ELF-1 (cell line): ENCODE results near the gene PLXNA2.

Experiments
- DNase-seq: peaks from one replicate; pipeline ENCODE4 v3.0.0-alpha.2; 2016; ENCODE audit warnings: low read depth, low spot score

Gene PLXNA2

DNA sequence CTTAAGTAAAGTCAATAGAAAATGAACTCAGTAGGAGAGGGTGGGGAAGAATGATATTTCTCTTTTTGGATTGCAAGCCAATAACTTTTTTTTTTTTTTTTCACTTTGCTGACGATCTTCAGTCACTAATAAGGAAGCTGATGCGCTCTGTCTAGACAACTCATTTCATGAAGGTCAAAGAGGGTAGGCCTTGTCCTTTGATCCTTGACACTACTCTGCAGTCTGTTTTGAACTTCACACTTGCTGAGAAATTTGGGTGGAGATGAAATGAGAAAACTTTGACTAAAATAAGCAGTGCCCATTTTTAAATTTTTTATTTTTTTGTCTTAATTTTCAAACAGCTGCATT is 20.9 kb upstream of the PLXNA2 start:
- no peak for DNase-seq

GRCh38 chr1:208264469-208265121 is 20.4 kb upstream of the PLXNA2 start:
- DNase-seq = no peak

- DNase-seq = no peak
Measured at GRCh38 chr1:208261874-208262273, 17.7 kb upstream of the PLXNA2 start.

GRCh38 chr1:208258277-208258676 is 14.1 kb upstream of the PLXNA2 start:
- DNase-seq = no peak

DNA sequence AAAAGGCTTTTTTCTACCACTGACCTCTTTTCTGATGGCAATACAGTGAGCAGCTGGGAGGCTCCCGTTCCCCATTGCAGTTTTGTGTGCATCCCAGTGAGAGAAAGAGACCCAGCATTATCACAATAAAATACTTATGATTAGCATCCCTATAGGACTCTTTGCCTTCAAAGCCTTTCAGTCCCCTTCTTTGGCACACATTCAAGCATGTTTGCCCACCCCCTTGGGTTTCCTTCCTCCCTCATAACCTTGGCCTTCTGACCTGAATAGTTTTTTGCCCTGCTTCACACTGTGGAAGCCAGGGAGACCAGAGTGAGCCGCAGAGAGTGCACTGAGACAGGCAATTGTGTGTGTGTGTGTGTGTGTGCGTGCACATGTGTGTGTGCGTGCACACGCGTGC is 13.2 kb upstream of the PLXNA2 start:
- no peak for DNase-seq

DNA sequence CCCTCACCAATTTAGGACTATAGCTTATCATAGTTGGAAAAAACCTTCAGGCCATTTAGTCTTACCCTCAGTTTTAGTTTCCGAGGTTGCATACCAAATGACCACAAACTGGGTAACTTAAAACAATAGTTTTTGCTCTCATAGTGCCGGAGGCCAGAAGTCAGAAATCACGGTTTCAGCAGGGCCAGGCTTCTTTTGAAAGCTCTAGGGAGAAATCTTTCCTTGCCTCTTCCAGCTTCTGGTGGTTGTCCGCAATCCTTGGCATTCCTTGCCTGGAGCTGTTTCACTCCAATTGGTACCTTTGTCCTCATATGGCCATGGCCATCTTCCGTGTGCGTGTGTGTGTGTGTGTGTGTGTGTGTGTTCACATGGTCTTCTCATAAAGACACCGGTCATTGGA is 12.4 kb upstream of the PLXNA2 start:
- peak; percentile 70 for DNase-seq

DNA sequence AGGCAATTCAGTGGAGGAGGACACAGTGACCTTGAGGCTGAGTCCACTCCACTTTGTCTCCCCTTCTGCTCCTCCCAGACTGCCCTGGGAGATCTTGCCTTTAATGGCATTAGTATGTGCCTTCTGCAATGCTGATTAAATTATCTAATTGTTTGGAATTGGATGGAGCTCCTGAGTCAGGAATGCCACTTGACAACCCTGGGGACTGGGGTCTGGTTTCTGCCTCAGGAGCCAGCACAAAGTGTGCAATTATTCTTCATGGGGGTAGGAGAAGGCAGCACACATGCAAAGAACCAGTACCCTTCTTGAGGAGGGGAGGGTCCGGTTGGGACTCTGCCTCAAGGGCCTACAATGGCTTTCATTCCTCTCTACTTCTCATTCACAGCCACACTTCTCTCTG is 11.9 kb upstream of the PLXNA2 start:
- DNase-seq = peak; percentile 70

- no peak for DNase-seq
Measured at GRCh38 chr1:208254862-208255261, 10.7 kb upstream of the PLXNA2 start.

GRCh38 chr1:208254376-208254775 is 10.2 kb upstream of the PLXNA2 start:
- no peak for DNase-seq

- no peak for DNase-seq
Measured at GRCh38 chr1:208252836-208253576, 8.8 kb upstream of the PLXNA2 start.

DNA sequence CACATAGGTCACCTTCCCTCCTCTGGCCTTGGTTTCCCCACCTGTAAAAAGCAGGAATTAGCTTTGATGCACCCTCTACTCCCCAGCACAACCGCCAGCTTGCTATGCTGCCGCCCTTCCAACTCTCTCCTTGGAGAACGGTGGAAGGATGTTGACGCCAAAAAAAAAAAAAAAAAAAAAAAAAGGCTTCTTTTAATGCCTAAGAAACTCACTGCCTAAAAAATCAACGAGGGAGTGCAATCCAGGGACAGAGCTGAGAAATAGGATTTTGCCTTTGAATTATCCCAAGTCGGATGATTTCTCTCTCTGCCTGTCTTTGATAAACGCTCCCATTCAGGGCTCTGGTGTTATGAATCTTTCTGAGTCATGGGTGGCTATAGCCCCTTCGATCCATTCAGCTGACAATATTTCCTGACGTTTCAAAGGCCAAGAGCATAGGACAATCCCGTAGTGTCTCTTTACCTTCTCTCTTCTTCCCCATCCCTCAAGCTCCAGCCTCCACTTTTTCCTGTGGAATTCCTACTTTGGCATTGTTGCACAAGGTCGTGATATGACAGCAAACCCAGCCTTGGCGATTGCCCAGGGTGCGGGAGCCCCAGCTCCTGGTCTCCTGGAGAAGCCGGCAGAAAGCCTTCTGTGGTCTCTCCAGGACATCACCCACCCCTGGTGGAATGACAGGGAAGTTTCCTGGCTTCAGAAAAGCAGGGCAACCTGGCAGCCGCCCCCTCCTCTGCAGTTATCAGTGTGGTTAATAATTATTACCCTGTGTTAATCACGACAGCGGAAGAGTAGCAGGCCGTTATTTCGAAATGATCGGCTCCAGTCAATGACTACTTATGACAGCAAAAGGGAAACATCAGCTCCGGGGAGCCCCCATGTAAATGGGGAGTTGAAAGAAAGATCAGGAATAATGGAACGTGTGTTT is 8.0 kb upstream of the PLXNA2 start:
- DNase-seq = peak; percentile 66

DNA sequence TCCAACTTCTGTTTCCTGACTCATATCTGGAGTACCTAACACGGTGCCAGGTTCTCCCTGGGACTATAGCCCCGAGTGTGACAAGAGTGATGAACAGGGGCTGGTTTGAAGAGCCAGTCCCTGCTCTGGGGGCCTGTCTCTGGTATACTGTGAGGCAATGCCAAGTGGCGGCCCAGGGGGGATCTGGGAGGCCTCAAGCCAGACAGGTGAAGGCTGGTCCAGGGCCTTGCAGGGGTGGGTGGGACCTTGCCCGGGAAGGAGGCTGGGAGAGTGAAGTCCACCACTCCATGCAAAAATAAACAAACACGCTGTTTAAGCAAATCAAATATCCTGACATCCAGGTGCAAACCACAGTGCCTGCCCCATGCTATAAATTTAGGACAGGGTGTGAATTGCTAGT is 6.8 kb upstream of the PLXNA2 start:
- peak; percentile 57 for DNase-seq

DNA sequence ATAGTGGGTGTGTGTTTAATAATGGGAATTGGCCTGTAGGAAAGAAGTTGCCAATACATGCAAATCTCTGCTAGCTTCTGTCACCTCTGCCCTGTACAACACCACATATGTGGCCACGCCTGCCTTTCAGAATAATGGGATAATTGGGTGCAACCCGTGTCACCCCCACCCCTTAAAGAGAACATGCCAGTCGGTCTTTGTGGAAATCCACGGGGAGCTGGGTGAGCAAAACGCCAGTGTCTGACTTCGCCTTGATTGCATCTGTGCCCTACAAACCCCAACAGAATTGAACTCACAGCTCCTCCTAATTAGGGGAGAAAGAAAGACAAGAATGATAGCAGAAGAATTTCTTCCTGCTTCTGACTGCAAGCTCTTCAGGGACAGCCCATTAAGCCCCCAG is 6.4 kb upstream of the PLXNA2 start:
- no peak for DNase-seq

DNA sequence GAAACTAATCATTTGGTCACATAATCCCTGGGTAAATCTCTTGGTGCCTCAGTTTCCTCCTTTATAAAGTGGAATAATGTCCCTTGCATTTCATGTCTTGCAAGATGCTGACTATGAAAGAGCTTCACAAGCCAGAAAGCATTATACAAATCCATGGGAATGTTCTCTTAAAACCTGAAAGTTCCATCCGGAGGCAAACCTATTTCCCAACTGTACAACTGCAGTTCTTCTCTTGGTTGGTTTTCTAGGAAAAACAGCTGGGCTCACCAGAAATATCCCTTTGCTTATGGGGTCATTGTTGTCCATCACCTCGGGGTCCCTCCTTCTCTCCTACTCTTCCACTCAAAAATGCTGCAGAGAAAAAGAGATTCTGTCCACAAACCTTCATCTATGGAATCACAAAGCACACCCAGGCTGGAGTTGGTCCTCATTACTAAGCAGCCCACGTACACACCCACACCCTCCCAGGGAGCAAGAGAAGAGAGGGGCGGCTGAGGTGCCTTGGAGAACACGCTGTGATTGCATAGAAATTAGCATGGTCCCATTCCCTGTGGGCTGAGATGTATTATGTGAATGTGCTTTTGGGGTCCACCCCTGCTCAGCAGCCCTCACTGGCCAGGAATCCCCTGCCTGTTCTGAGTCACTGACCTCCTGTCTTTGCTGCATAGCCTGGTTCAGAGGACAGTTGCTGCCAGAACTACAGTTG is 5.0 kb upstream of the PLXNA2 start:
- no peak for DNase-seq

GRCh38 chr1:208248307-208248801 is 4.2 kb upstream of the PLXNA2 start:
- no peak for DNase-seq

DNA sequence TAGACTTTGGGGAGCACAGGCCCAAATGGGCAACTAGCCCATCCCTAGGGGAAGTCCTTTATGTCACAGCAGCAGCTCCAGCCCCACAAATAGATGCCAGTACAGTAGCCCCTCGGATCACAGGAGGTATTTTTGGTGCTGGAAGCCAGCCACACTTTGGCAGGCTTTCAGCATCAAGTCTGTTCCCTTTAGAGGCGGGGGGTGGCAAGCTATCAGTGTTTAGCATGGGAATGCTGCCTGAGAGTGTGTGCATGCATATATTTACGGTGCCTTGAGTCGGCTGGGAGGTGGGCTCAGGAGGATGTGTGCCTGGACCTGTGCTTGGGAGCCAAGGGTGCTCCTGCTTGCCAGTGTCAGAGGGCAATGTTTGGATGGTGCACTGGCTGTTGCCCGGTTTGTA is 3.5 kb upstream of the PLXNA2 start:
- DNase-seq = no peak

DNA sequence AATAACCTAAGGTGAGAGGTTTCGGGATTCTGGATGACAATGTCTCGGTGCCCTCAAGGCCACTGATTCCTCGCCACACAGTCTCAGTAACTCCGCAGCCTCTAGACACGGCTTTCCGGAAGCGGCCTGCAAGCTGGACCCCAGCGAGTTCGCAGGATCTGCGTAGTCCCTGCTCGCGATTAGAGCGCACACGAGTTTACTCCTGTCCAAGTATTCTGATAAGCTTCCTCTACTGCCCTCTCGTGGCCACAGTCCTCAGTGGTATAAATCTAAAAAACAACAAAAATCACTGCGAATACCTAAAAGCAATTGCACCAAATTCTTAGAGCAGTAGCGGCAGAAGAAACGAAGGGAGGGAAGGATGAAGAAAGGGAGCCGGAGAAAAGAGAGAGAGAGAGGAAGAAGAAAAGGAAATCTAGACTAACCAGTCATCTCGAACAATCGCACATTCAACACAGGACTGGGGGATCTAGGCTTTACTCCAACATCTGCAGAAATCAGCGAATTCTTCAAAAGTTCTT is 1.1 kb upstream of the PLXNA2 start:
- DNase-seq = peak; percentile 88

DNA sequence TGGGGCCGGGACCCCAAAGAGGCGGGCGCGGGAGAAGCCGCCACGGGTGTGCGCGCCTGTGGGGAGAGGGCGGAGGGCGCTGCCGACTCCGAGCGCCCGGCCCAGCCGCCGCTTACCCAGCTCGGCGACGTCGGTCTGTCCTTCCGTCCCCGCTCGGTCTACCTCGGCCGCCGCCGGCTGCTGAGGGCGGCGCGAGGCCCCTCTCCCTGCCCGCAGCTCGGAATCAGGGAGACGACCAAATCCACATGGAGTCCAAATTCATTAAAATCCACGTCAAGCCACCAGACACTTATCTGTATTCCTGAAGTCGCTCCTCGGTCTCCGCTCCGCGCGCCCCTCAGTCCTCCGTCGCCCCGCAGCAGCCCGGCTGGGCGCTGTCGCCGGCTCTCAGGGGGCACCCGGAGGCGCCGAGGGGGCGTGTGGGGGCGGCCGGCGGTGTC is 637 bp downstream of the PLXNA2 start:
- DNase-seq = peak; percentile 48

- peak; percentile 49 for DNase-seq
Measured at GRCh38 chr1:208242941-208243526, 1.1 kb downstream of the PLXNA2 start.

GRCh38 chr1:208242146-208242545 is 2.0 kb downstream of the PLXNA2 start:
- DNase-seq = no peak

DNA sequence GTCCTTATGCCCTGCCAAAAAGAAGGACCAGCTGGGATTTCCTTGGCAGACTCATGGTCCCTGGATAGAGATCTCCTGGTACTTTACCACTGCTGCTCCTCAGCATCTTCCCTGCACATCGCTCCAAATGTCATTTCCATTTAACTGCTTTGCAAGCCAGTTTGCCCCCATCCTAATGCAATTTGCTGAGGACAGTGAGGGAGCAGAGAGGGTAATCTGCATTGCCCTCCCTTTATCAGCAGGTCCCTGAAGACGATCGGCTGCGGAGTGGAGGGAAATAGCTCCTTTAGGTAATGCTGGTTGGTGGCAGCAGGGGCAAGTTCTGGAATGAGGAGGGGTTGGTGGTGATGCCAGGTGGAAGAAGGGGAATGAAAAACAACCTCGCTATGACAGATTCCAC is 2.7 kb downstream of the PLXNA2 start:
- DNase-seq = no peak
